HG03108 (cell line): ENCODE results near the gene DCTD.
"Not testable (repeated sequence)": the region's sequence is repeated elsewhere in the genome, so short reads cannot be mapped to it uniquely, and the experiment has no call there.

Experiments
- ATAC-seq: cut with Tn5 transposase; IDR thresholded peaks from one replicate; pipeline ENCODE4 v1.9.1; 2021; ENCODE audit warnings: moderate library complexity; ENCODE audit not compliant: unreplicated experiment

The DCTD gene

GRCh38 chr4:182922501-182923284 is 5.5 kb upstream of the DCTD start:
- ATAC-seq, result no peak

- ATAC-seq, result no peak
Observed at GRCh38 chr4:182921608-182922007, 4.4 kb upstream of the DCTD start.

- ATAC-seq, result no peak
Observed at GRCh38 chr4:182920676-182921075, 3.5 kb upstream of the DCTD start.

- ATAC-seq, result peak; percentile 24
Observed at GRCh38 chr4:182918791-182919302, 1.7 kb upstream of the DCTD start.

- ATAC-seq, result peak; percentile 13
Observed at GRCh38 chr4:182918044-182918607, 940 bp upstream of the DCTD start.

- peak; percentile 12 for ATAC-seq
Observed at GRCh38 chr4:182916483-182917181, 554 bp downstream of the DCTD start.

GRCh38 chr4:182914357-182914756 is 2.8 kb downstream of the DCTD start:
- no peak for ATAC-seq

GRCh38 chr4:182913621-182914020 is 3.6 kb downstream of the DCTD start:
- ATAC-seq, result no peak

GRCh38 chr4:182913036-182913435 is 4.2 kb downstream of the DCTD start:
- ATAC-seq, result no peak

GRCh38 chr4:182908124-182908523 is 9.1 kb downstream of the DCTD start:
- no peak for ATAC-seq

- ATAC-seq, result no peak
Observed at GRCh38 chr4:182907396-182907795, 9.8 kb downstream of the DCTD start.

- no peak for ATAC-seq
Observed at GRCh38 chr4:182906786-182907185, 10.4 kb downstream of the DCTD start.

GRCh38 chr4:182905038-182905437 is 12.1 kb downstream of the DCTD start:
- ATAC-seq, result no peak

GRCh38 chr4:182904211-182904761 is 12.9 kb downstream of the DCTD start:
- no peak for ATAC-seq

- no peak for ATAC-seq
Observed at GRCh38 chr4:182903013-182903412, 14.2 kb downstream of the DCTD start.

GRCh38 chr4:182901337-182901736 is 15.8 kb downstream of the DCTD start:
- no peak for ATAC-seq

- not testable (repeated sequence) for ATAC-seq
Observed at GRCh38 chr4:182900021-182900420, 17.2 kb downstream of the DCTD start.

- ATAC-seq, result no peak
Observed at GRCh38 chr4:182898479-182898799, 18.7 kb downstream of the DCTD start.

GRCh38 chr4:182897601-182898478 is 19.3 kb downstream of the DCTD start:
- ATAC-seq, result no peak

- no peak for ATAC-seq
Observed at GRCh38 chr4:182896421-182896820, 20.8 kb downstream of the DCTD start.
